Neural progenitor cell (in vitro differentiated cells): ENCODE results near the gene ARHGAP35.

Experiments used
- EZH2 ChIP-seq: fragments of 200-600 bp; sonication (generic); IDR thresholded peaks from 2 replicates; pipeline ENCODE4 v1.6.1; 2017; ENCODE audit warnings: antibody characterized with exemption, mild to moderate bottlenecking, moderate library complexity
- EZH2phosphoT487 ChIP-seq: fragments of 200-600 bp; sonication (generic); IDR thresholded peaks from 2 replicates; pipeline ENCODE4 v1.6.1; 2017; ENCODE audit warnings: antibody characterized with exemption
- TF ChIP-seq, protein P1 (sequence below): fragments of 200-600 bp; sonication (generic); IDR thresholded peaks from 2 replicates; pipeline ENCODE4 v1.5.1; 2017; ENCODE audit warnings: antibody characterized with exemption, mild to moderate bottlenecking

DNA sequence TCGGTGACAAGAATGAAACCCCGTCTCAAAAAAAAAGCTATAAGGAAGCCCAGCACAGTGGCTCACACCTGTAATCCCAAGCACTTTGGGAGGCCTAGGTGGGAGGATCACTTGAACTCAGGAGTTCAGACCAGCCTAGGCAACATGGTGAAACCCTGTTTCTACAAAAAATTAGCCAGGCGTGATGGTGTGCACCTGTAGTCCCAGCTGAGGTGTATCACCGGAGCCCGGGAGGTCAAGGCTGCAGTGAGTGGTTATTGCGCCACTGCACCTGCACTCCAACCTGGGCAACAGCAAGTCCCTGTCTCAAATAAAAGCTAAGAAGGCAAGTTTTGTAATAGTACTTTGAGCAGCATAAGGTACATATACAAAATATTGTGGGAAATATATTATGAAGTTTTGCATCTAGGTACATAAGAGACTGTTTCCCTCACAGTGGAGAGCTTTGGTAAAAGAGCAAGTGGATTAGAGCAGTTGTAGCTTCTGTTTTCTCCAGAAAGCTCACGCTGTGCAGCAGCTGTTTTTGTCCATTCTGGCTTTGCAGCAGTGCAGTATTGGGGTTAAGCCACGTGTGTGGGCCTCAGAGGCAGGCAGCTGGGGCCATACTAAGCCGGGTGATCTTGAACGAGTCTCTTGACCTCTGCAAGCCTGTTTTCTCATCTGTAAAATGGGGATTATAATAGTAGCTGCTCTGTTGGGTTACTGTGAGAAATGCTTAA, 35.4 kb downstream of the ARHGAP35 start:
- TF ChIP-seq, protein P1, sequence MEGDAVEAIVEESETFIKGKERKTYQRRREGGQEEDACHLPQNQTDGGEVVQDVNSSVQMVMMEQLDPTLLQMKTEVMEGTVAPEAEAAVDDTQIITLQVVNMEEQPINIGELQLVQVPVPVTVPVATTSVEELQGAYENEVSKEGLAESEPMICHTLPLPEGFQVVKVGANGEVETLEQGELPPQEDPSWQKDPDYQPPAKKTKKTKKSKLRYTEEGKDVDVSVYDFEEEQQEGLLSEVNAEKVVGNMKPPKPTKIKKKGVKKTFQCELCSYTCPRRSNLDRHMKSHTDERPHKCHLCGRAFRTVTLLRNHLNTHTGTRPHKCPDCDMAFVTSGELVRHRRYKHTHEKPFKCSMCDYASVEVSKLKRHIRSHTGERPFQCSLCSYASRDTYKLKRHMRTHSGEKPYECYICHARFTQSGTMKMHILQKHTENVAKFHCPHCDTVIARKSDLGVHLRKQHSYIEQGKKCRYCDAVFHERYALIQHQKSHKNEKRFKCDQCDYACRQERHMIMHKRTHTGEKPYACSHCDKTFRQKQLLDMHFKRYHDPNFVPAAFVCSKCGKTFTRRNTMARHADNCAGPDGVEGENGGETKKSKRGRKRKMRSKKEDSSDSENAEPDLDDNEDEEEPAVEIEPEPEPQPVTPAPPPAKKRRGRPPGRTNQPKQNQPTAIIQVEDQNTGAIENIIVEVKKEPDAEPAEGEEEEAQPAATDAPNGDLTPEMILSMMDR = no peak
- TF ChIP-seq EZH2 (no peak), EZH2phosphoT487 (no peak)
